ENCODE results near the gene CLCA2. TPM values are rescaled to one million over a fixed set of nuclear protein-coding genes. Genes with fewer than 3 reads are reported as not detected.

CLCA2 gene
- total and polyA plus RNA-seq, 2 of the 8 experiments (the other 6 are each of a cell fraction or from before 2014, with no cell fraction given) = not detected

DNA sequence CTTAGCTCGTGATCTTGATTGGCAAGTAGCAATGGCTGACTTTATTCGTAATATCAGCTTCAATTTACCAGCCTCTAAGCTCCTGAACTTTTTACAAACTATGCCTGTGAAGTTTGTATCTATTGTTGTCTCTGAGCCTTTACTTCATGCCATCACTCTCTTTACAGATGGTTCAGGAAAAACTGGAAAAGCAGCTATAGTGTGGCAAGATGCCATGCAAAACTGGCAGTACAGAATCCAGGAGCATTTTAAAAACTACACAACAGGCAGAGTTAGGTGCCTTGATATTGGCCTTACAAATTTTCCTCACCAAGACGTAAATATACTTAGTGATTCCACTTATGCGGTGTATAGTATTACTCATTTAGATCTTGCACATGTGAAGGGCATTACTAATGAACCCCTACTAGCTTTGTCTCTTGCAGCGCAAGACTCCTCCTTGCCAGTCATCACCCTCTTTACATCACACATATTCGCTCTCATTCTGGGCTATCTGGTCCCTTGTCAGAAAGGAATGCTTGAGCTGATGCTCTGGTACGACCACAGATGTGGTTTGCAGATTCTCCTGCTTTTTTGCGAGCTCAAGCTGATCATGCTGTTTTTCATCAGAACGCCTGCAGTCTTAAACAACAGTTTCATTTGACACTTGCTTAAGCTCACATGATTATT lies 81.1 kb downstream of the CLCA2 start:
- POLR2A ChIA-PET (ENCODE audit: partially characterized antibody) = interaction anchor here (1.6 to 1.8 kb wide), 2 partner anchors 109 to 200 kb away, joined by 4 to 8 read pairs; partner anchors contain the start of genes ODF2L and SH3GLB1
- Histone ChIP-seq H3K27me3 (replicated peaks in 1 of 4; ENCODE audit: control insufficient read depth in 3 of 4, extremely low read depth in 1 of 4, insufficient read depth in 3 of 4, low read length in 3 of 4) (no peaks in the 10 kb centered on the region; a peak in 1 of 7 replicates), H3K79me1 (ENCODE audit: low read depth, low read length) (no peaks in the 10 kb centered on the region), H3K23ac (ENCODE audit: insufficient read length) (no peak overlapping the region), H2AFZ (ENCODE audit: low read length) (no peak overlapping the region), H3K27ac (ENCODE audit: low read depth, low read length) (no peak overlapping the region), H3K56ac (replicated peaks; ENCODE audit: insufficient read length, low read depth, low read length) (no peak overlapping the region), H2AK5ac (ENCODE audit: low read depth, low read length) (no peak overlapping the region), H3K18ac (ENCODE audit: extremely low read depth, low read length) (no peak overlapping the region), H4K5ac (ENCODE audit: insufficient read length, low read depth, low read length) (no peak overlapping the region), H3K79me2 (ENCODE audit: control insufficient read depth in 1 of 2, insufficient read depth in 2 of 2, low read length in 2 of 2) (no peaks in the 10 kb centered on the region), H3K9ac (replicated peaks in 1 of 4; ENCODE audit: extremely low read depth in 1 of 4, low read depth in 3 of 4, low read length in 3 of 4) (no peak overlapping the region; a peak in 1 of 7 replicates), H3K14ac (ENCODE audit: insufficient read length) (no peak overlapping the region), H2BK12ac (ENCODE audit: low read depth, low read length) (no peak overlapping the region; the same call in 1 of the 2 replicates), H3K4me1 (replicated peaks in 1 of 4; ENCODE audit: control insufficient read depth in 3 of 4, insufficient read depth in 4 of 4, low read length in 3 of 4) (peaks cover 13 to 21% (median 15%) of the 10 kb centered on the region in 4 experiments), H3K4me3 (ENCODE audit: extremely low read depth in 1 of 4, insufficient read depth in 2 of 4, low read depth in 3 of 4, low read length in 4 of 4) (no peak overlapping the region), H2BK15ac (ENCODE audit: low read length) (no peak overlapping the region; the same call in 1 of the 2 replicates), H2BK20ac (ENCODE audit: low read length) (no peak overlapping the region), H4K8ac (ENCODE audit: extremely low read depth, insufficient read depth, low read length) (no peak overlapping the region), H3K36me3 (ENCODE audit: control insufficient read depth in 2 of 4, insufficient read depth in 4 of 4, low read length in 3 of 4) (no peaks in the 10 kb centered on the region), H2BK5ac (ENCODE audit: low read depth, low read length) (no peak overlapping the region), H3K23me2 (ENCODE audit: low read depth, low read length) (no peaks in the 10 kb centered on the region), H4K20me1 (replicated peaks in 1 of 2; ENCODE audit: control insufficient read depth in 1 of 2, insufficient read depth in 2 of 2, low read length in 2 of 2) (no peaks in the 10 kb centered on the region), H4K91ac (replicated peaks; ENCODE audit: insufficient read length, low read length) (no peak overlapping the region), H3K4ac (replicated peaks; ENCODE audit: insufficient read length, low read depth, low read length) (no peak overlapping the region), H2BK120ac (replicated peaks; ENCODE audit: low read depth, low read length) (no peak overlapping the region), H3K9me3 (ENCODE audit: insufficient read depth in 2 of 2, low read depth in 1 of 2, low read length in 1 of 2) (peaks cover 0 to 4% of the 10 kb centered on the region in 2 experiments; a peak in 1 of 4 replicates), H3K4me2 (ENCODE audit: insufficient read depth in 1 of 2, low read depth in 2 of 2, low read length in 2 of 2) (no peak overlapping the region; a peak in 1 of 4 replicates)
- DNase-seq (ENCODE audit: low read depth in 1 of 2, low spot score in 2 of 2) (no peak), FAIRE-seq (no peak)
- TF ChIP-seq RFX5 (IDR thresholded peaks at IDR 0.05; ENCODE audit: borderline replicate concordance, low read depth, low read length) = no peak
- TF ChIP-seq POLR2A (IDR thresholded peaks at IDR 0.05; ENCODE audit: control extremely low read depth in 1 of 2, low read depth in 2 of 2, low read length in 2 of 2) = no peak
- no peak for TF ChIP-seq CHD1 (IDR thresholded peaks at IDR 0.05; ENCODE audit: low read depth, low read length)
- TF ChIP-seq BCL11A (IDR thresholded peaks at IDR 0.05; ENCODE audit: low read depth in 2 of 2, low read length in 2 of 2) = no peak
- 92% methylated on average over 9 of the region's 9 CpGs; no CpG with 5 or more reads in 1 of the 2 experiments for WGBS, 2 experiments (ENCODE audit: extremely low coverage in 1 of 2, insufficient coverage in 1 of 2, insufficient read length in 1 of 2, insufficient replicate concordance in 2 of 2, low coverage in 1 of 2, low lambda C conversion rate in 2 of 2, missing lambda C conversion rate in 1 of 2)
- CTCF ChIA-PET (ENCODE audit: partially characterized antibody) = interaction anchor here (0.7 to 8.1 kb wide), 23 partner anchors 8 to 1734 kb away, joined by 3 to 79 read pairs (median 4); partner anchors contain the start of genes CLCA2 and SH3GLB1

All from H1 (cell line).